ENCODE data around the gene CLSTN2.

CLSTN2 gene

GRCh38 chr3:140610544-140610943 is 675.6 kb downstream of the CLSTN2 start:
- Histone ChIP-seq H4K8ac (ENCODE audit: low read length) (no peak overlapping the region), H3K27ac (ENCODE audit: low read length, poor library complexity, severe bottlenecking) (no peak overlapping the region), H3K14ac (ENCODE audit: low read length in 2 of 2) (no peak overlapping the region), H3K9me3 (ENCODE audit: control insufficient read depth, low read length) (peaks cover 10% of the 10 kb centered on the region), H3K4ac (ENCODE audit: low read depth in 1 of 2, low read length in 2 of 2) (no peak overlapping the region), H3K4me3 (ENCODE audit: insufficient read depth in 1 of 2, low read depth in 1 of 2, low read length in 2 of 2) (no peak overlapping the region), H2AFZ (ENCODE audit: low read depth, low read length) (no peak overlapping the region), H4K91ac (ENCODE audit: low read length) (no peak overlapping the region), H2BK5ac (ENCODE audit: low read depth, low read length, poor library complexity, severe bottlenecking) (no peak overlapping the region), H3K27me3 (ENCODE audit: control insufficient read depth in 1 of 2, insufficient read depth in 1 of 2, low read length in 2 of 2) (no peaks in the 10 kb centered on the region), H3K79me1 (replicated peaks; ENCODE audit: low read length, poor library complexity, severe bottlenecking) (no peaks in the 10 kb centered on the region), H3K4me2 (ENCODE audit: low read length, poor library complexity, severe bottlenecking) (no peak overlapping the region), H2BK15ac (ENCODE audit: low read depth, poor library complexity, severe bottlenecking) (no peak overlapping the region), H3K18ac (ENCODE audit: low read depth in 1 of 2, low read length in 2 of 2) (no peak overlapping the region), H3K9ac (ENCODE audit: low read length) (no peak overlapping the region), H3K23ac (ENCODE audit: low read length in 2 of 2) (no peak overlapping the region), H2BK12ac (ENCODE audit: low read length in 2 of 2) (no peak overlapping the region), H3K4me1 (ENCODE audit: control insufficient read depth, insufficient read depth, low read depth, low read length) (no peaks in the 10 kb centered on the region), H2BK120ac (ENCODE audit: low read depth, low read length) (no peak overlapping the region), H2AK5ac (ENCODE audit: low read length, severe bottlenecking) (no peak overlapping the region), H3K36me3 (ENCODE audit: control insufficient read depth in 1 of 2, insufficient read depth in 2 of 2, low read depth in 1 of 2, low read length in 2 of 2) (no peaks in the 10 kb centered on the region)
- 85% methylated on average over 2 of the region's 3 CpGs for whole genome bisulfite sequencing
- no peak for DNase-seq

- no peak overlapping the region for H4K8ac ChIP-seq (ENCODE audit: low read length)
- no peak overlapping the region for H2BK120ac ChIP-seq (ENCODE audit: low read depth, low read length)
- no peak overlapping the region for H3K9ac ChIP-seq (ENCODE audit: low read length)
- no peak overlapping the region for H2AK5ac ChIP-seq (ENCODE audit: low read length, severe bottlenecking)
- no peaks in the 10 kb centered on the region for H3K79me1 ChIP-seq (replicated peaks; ENCODE audit: low read length, poor library complexity, severe bottlenecking)
- no peak overlapping the region for H2AFZ ChIP-seq (ENCODE audit: low read depth, low read length)
- H3K36me3 ChIP-seq (ENCODE audit: control insufficient read depth in 1 of 2, insufficient read depth in 2 of 2, low read depth in 1 of 2, low read length in 2 of 2) = no peaks in the 10 kb centered on the region
- no peak overlapping the region for H3K18ac ChIP-seq (ENCODE audit: low read depth in 1 of 2, low read length in 2 of 2)
- H3K4me3 ChIP-seq (ENCODE audit: insufficient read depth in 1 of 2, low read depth in 1 of 2, low read length in 2 of 2) = no peak overlapping the region
- no peak overlapping the region for H3K4me2 ChIP-seq (ENCODE audit: low read length, poor library complexity, severe bottlenecking)
- no peaks in the 10 kb centered on the region for H3K27me3 ChIP-seq (ENCODE audit: control insufficient read depth in 1 of 2, insufficient read depth in 1 of 2, low read length in 2 of 2)
- DNase-seq = no peak
- peaks cover 2% of the 10 kb centered on the region for H3K4me1 ChIP-seq (ENCODE audit: control insufficient read depth, insufficient read depth, low read depth, low read length)
- no peak overlapping the region for H2BK12ac ChIP-seq (ENCODE audit: low read length in 2 of 2)
- H2BK5ac ChIP-seq (ENCODE audit: low read depth, low read length, poor library complexity, severe bottlenecking) = no peak overlapping the region
- no peak overlapping the region for H3K27ac ChIP-seq (ENCODE audit: low read length, poor library complexity, severe bottlenecking)
- H2BK15ac ChIP-seq (ENCODE audit: low read depth, poor library complexity, severe bottlenecking) = no peak overlapping the region
- H3K23ac ChIP-seq (ENCODE audit: low read length in 2 of 2) = no peak overlapping the region
- no peak overlapping the region for H4K91ac ChIP-seq (ENCODE audit: low read length)
- H3K9me3 ChIP-seq (ENCODE audit: control insufficient read depth, low read length) = peaks cover 6% of the 10 kb centered on the region
- H3K4ac ChIP-seq (ENCODE audit: low read depth in 1 of 2, low read length in 2 of 2) = no peak overlapping the region
- H3K14ac ChIP-seq (ENCODE audit: low read length in 2 of 2) = no peak overlapping the region
- WGBS = no CpG with 5 or more reads among the region's 1 CpG
Measured at GRCh38 chr3:140614001-140614400, 679.0 kb downstream of the CLSTN2 start.

- H3K4me1 ChIP-seq (ENCODE audit: control insufficient read depth, insufficient read depth, low read depth, low read length) = peaks cover 2% of the 10 kb centered on the region
- H4K8ac ChIP-seq (ENCODE audit: low read length) = no peak overlapping the region
- H2AFZ ChIP-seq (ENCODE audit: low read depth, low read length) = no peak overlapping the region
- H2BK5ac ChIP-seq (ENCODE audit: low read depth, low read length, poor library complexity, severe bottlenecking) = no peak overlapping the region
- H3K27me3 ChIP-seq (ENCODE audit: control insufficient read depth in 1 of 2, insufficient read depth in 1 of 2, low read length in 2 of 2) = no peaks in the 10 kb centered on the region
- no peak overlapping the region for H3K23ac ChIP-seq (ENCODE audit: low read length in 2 of 2)
- no peak overlapping the region for H3K4me3 ChIP-seq (ENCODE audit: insufficient read depth in 1 of 2, low read depth in 1 of 2, low read length in 2 of 2)
- H3K4me2 ChIP-seq (ENCODE audit: low read length, poor library complexity, severe bottlenecking) = no peak overlapping the region
- H3K27ac ChIP-seq (ENCODE audit: low read length, poor library complexity, severe bottlenecking) = no peak overlapping the region
- H3K9me3 ChIP-seq (ENCODE audit: control insufficient read depth, low read length) = peaks cover 4% of the 10 kb centered on the region
- no peaks in the 10 kb centered on the region for H3K36me3 ChIP-seq (ENCODE audit: control insufficient read depth in 1 of 2, insufficient read depth in 2 of 2, low read depth in 1 of 2, low read length in 2 of 2)
- H3K14ac ChIP-seq (ENCODE audit: low read length in 2 of 2) = no peak overlapping the region
- H2AK5ac ChIP-seq (ENCODE audit: low read length, severe bottlenecking) = no peak overlapping the region
- no peak overlapping the region for H3K18ac ChIP-seq (ENCODE audit: low read depth in 1 of 2, low read length in 2 of 2)
- H3K79me1 ChIP-seq (replicated peaks; ENCODE audit: low read length, poor library complexity, severe bottlenecking) = no peaks in the 10 kb centered on the region
- no peak overlapping the region for H2BK120ac ChIP-seq (ENCODE audit: low read depth, low read length)
- WGBS = 59% methylated on average over 2 of the region's 2 CpGs
- H3K4ac ChIP-seq (ENCODE audit: low read depth in 1 of 2, low read length in 2 of 2) = no peak overlapping the region
- DNase-seq = no peak
- no peak overlapping the region for H4K91ac ChIP-seq (ENCODE audit: low read length)
- no peak overlapping the region for H2BK15ac ChIP-seq (ENCODE audit: low read depth, poor library complexity, severe bottlenecking)
- H2BK12ac ChIP-seq (ENCODE audit: low read length in 2 of 2) = no peak overlapping the region
- no peak overlapping the region for H3K9ac ChIP-seq (ENCODE audit: low read length)
Measured at GRCh38 chr3:140617135-140617534, 682.1 kb downstream of the CLSTN2 start.

- WGBS = 94% methylated on average over 7 of the region's 7 CpGs
Measured at GRCh38 chr3:140626856-140627255, 691.9 kb downstream of the CLSTN2 start.

More at GRCh38 chr3:140626856-140627255, 691.9 kb downstream of the CLSTN2 start:
- Histone ChIP-seq H2BK12ac (ENCODE audit: low read length in 2 of 2) (no peak overlapping the region), H3K27ac (ENCODE audit: low read length, poor library complexity, severe bottlenecking) (no peak overlapping the region), H2BK5ac (ENCODE audit: low read depth, low read length, poor library complexity, severe bottlenecking) (no peak overlapping the region), H3K18ac (ENCODE audit: low read depth in 1 of 2, low read length in 2 of 2) (no peak overlapping the region), H3K36me3 (ENCODE audit: control insufficient read depth in 1 of 2, insufficient read depth in 2 of 2, low read depth in 1 of 2, low read length in 2 of 2) (no peaks in the 10 kb centered on the region), H3K14ac (ENCODE audit: low read length in 2 of 2) (no peak overlapping the region), H2AFZ (ENCODE audit: low read depth, low read length) (no peak overlapping the region), H3K4me3 (ENCODE audit: insufficient read depth in 1 of 2, low read depth in 1 of 2, low read length in 2 of 2) (no peak overlapping the region), H3K4ac (ENCODE audit: low read depth in 1 of 2, low read length in 2 of 2) (no peak overlapping the region), H3K4me1 (ENCODE audit: control insufficient read depth, insufficient read depth, low read depth, low read length) (peaks cover 6% of the 10 kb centered on the region), H3K23ac (ENCODE audit: low read length in 2 of 2) (no peak overlapping the region), H3K9me3 (ENCODE audit: control insufficient read depth, low read length) (no peaks in the 10 kb centered on the region), H3K9ac (ENCODE audit: low read length) (no peak overlapping the region), H2BK15ac (ENCODE audit: low read depth, poor library complexity, severe bottlenecking) (no peak overlapping the region), H3K27me3 (ENCODE audit: control insufficient read depth in 1 of 2, insufficient read depth in 1 of 2, low read length in 2 of 2) (no peaks in the 10 kb centered on the region), H3K79me1 (replicated peaks; ENCODE audit: low read length, poor library complexity, severe bottlenecking) (no peaks in the 10 kb centered on the region), H3K4me2 (ENCODE audit: low read length, poor library complexity, severe bottlenecking) (no peak overlapping the region), H4K8ac (ENCODE audit: low read length) (no peak overlapping the region), H2BK120ac (ENCODE audit: low read depth, low read length) (no peak overlapping the region), H2AK5ac (ENCODE audit: low read length, severe bottlenecking) (no peak overlapping the region), H4K91ac (ENCODE audit: low read length) (no peak overlapping the region)
- no peak for DNase-seq
